Activated gamma-delta T cell (primary cell): ENCODE results near the gene MAP2K3.
"Not testable (repeated sequence)": the region's sequence is repeated elsewhere in the genome, so short reads cannot be mapped to it uniquely, and the experiment has no call there.

Source experiments
- DNase-seq: peaks from one replicate; lab custom pipeline; 2025; lab: John Stamatoyannopoulos, UW

The MAP2K3 gene

GRCh38 chr17:21350495-21350894, 66.0 kb downstream of the MAP2K3 start:
- DNase-seq = not testable (repeated sequence)

- no peak for DNase-seq
Observed at GRCh38 chr17:21351366-21352065, 67.0 kb downstream of the MAP2K3 start.

GRCh38 chr17:21352221-21352980, 67.9 kb downstream of the MAP2K3 start:
- DNase-seq = no peak

- DNase-seq = no peak
Observed at GRCh38 chr17:21352981-21353265, 68.4 kb downstream of the MAP2K3 start.

- no peak for DNase-seq
Observed at GRCh38 chr17:21353326-21354010, 69.0 kb downstream of the MAP2K3 start.

GRCh38 chr17:21354796-21355385, 70.4 kb downstream of the MAP2K3 start:
- DNase-seq = no peak

- no peak for DNase-seq
Observed at GRCh38 chr17:21355586-21355985, 71.1 kb downstream of the MAP2K3 start.

- no peak for DNase-seq
Observed at GRCh38 chr17:21356537-21357127, 72.1 kb downstream of the MAP2K3 start.

GRCh38 chr17:21357281-21357680, 72.8 kb downstream of the MAP2K3 start:
- DNase-seq = no peak

GRCh38 chr17:21357696-21358656, 73.5 kb downstream of the MAP2K3 start:
- no peak for DNase-seq

- DNase-seq = no peak
Observed at GRCh38 chr17:21358682-21359482, 74.4 kb downstream of the MAP2K3 start.

GRCh38 chr17:21359483-21359840, 75.0 kb downstream of the MAP2K3 start:
- no peak for DNase-seq

- no peak for DNase-seq
Observed at GRCh38 chr17:21360048-21360447, 75.5 kb downstream of the MAP2K3 start.

- no peak for DNase-seq
Observed at GRCh38 chr17:21361020-21361809, 76.7 kb downstream of the MAP2K3 start.

GRCh38 chr17:21362331-21362931, 77.9 kb downstream of the MAP2K3 start:
- no peak for DNase-seq

GRCh38 chr17:21363776-21364642, 79.5 kb downstream of the MAP2K3 start:
- DNase-seq = no peak
